Ovary (tissue), 3 donors: ENCODE measurements around the gene TMEM9.

ENCODE experiments used
- EP300 ChIP-seq: sonication (generic); formaldehyde crosslinking; IDR thresholded peaks from one replicate; pipeline ENCODE4 v1.6.1; 2017; ENCODE audit warnings: antibody characterized with exemption
- POLR2A ChIP-seq: fragments of 450-650 bp; IDR thresholded peaks from one replicate; pipeline ENCODE4 v1.6.1; 2017; ENCODE audit warnings: antibody characterized with exemption, mild to moderate bottlenecking, moderate library complexity
- TF ChIP-seq, protein P1 (sequence below), 3 donors: fragments of 450-650 bp in 2 of 3; fragments of 200-600 bp in 1 of 3; IDR thresholded peaks; one replicate each; pipeline versions ENCODE4 v1.5.1 to v1.8.0; 2016 to 2022; ENCODE audit warnings: antibody characterized with exemption in 3 of 3, mild to moderate bottlenecking in 1 of 3
- donor health status: DM: no; HTN: no; CAD: no.

DNA sequence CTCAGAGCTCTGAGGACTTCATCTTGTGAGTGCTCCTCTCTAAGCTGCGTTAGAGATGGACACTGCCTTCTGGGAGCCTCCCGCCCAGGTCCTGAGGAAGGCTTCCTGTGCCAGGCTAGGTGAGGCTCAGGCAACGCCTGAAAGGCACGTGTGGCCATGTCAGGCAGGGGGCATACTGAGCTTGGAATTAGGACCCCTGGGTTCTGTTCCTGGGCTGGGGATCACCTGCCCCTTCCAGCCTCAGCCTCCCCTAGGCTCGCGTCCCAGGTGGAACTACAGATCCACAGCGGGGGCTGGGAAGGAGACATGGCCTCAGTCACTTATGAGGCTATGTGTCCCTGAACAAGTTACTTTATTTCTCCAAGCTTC lies 17.3 kb downstream of the TMEM9 start:
- TF ChIP-seq, protein P1, sequence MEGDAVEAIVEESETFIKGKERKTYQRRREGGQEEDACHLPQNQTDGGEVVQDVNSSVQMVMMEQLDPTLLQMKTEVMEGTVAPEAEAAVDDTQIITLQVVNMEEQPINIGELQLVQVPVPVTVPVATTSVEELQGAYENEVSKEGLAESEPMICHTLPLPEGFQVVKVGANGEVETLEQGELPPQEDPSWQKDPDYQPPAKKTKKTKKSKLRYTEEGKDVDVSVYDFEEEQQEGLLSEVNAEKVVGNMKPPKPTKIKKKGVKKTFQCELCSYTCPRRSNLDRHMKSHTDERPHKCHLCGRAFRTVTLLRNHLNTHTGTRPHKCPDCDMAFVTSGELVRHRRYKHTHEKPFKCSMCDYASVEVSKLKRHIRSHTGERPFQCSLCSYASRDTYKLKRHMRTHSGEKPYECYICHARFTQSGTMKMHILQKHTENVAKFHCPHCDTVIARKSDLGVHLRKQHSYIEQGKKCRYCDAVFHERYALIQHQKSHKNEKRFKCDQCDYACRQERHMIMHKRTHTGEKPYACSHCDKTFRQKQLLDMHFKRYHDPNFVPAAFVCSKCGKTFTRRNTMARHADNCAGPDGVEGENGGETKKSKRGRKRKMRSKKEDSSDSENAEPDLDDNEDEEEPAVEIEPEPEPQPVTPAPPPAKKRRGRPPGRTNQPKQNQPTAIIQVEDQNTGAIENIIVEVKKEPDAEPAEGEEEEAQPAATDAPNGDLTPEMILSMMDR (IDR thresholded peaks at IDR 0.05): no peak
- no peak for TF ChIP-seq POLR2A
- TF ChIP-seq EP300: no peak
